OCI-LY7 (cell line): Measurements from ENCODE around the gene PLCB1. TPM values are rescaled to one million over a fixed set of nuclear protein-coding genes. Genes with fewer than 3 reads are reported as not detected.
A peak's percentile ranks its signal among the peaks of the same experiment; 100 is the strongest.

Experiments
- BruUV-seq: library from RNA; stranded (reverse); fragments of 400-500 nt; replicated peaks from 2 replicates; lab custom pipeline; 2021; lab: Mats Ljungman, UMichigan
- CTCF ChIA-PET: fragments of 300-600 bp; sonication (Branson Sonifier 250); formaldehyde crosslinking; loops from one replicate; lab custom pipeline; 2022; ENCODE audit warnings: antibody characterized with exemption; ENCODE audit not compliant: unreplicated experiment; lab: Charles Lee
- POLR2A ChIA-PET: fragments of 300-600 bp; sonication (Branson Sonifier 250); formaldehyde crosslinking; loops from one replicate; lab custom pipeline; 2022; ENCODE audit warnings: antibody characterized with exemption; lab: Charles Lee
- DNase-seq: peaks from one replicate; pipeline ENCODE4 v3.0.0-alpha.2; 2015; ENCODE audit warnings: low spot score
- H2AFZ ChIP-seq: fragments of 200-600 bp; sonication (generic), shearing (Covaris generic); 2 replicates; pipeline ENCODE4 v1.6.1; 2014; ENCODE audit warnings: mild to moderate bottlenecking, antibody characterized with exemption, low read length, moderate library complexity
- H3K27ac ChIP-seq: fragments of 200-600 bp; sonication (generic); 2 replicates; pipeline ENCODE4 v1.5.1; 2014; ENCODE audit warnings: mixed run types, low read depth, mild to moderate bottlenecking, moderate library complexity, low read length, inconsistent platforms; ENCODE audit not compliant: poor library complexity, severe bottlenecking
- H3K36me3 ChIP-seq: fragments of 200-600 bp; sonication (generic); 2 replicates; pipeline ENCODE4 v1.6.1; 2014; ENCODE audit warnings: mild to moderate bottlenecking, antibody characterized with exemption, low read length, moderate library complexity, mixed read lengths; ENCODE audit not compliant: insufficient read depth
- H3K4me1 ChIP-seq: fragments of 200-600 bp; sonication (generic); 2 replicates; pipeline ENCODE4 v1.5.1; 2014; ENCODE audit warnings: mild to moderate bottlenecking, low read length; ENCODE audit not compliant: insufficient read depth, poor library complexity, severe bottlenecking
- H3K4me2 ChIP-seq: fragments of 200-600 bp; sonication (generic); 2 replicates; pipeline ENCODE4 v1.6.1; 2014; ENCODE audit warnings: mild to moderate bottlenecking, low read length
- H3K4me3 ChIP-seq: fragments of 200-600 bp; sonication (generic); 2 replicates; pipeline ENCODE4 v1.5.1; 2014; ENCODE audit warnings: mild to moderate bottlenecking, low read depth, low read length; ENCODE audit not compliant: poor library complexity, severe bottlenecking
- H3K79me2 ChIP-seq: fragments of 200-600 bp; sonication (generic); 2 replicates; pipeline ENCODE4 v1.6.1; 2016; ENCODE audit warnings: low read depth, mild to moderate bottlenecking, low read length, moderate library complexity, mixed read lengths; ENCODE audit not compliant: insufficient read depth
- H3K9me2 ChIP-seq: fragments of 200-600 bp; sonication (generic); 2 replicates; pipeline ENCODE4 v1.6.1; 2016; ENCODE audit warnings: mild to moderate bottlenecking, low read length, mixed read lengths; ENCODE audit not compliant: insufficient read depth
- H3K9me3 ChIP-seq: fragments of 200-600 bp; sonication (generic); 2 replicates; pipeline ENCODE4 v1.6.1; 2014; ENCODE audit warnings: mild to moderate bottlenecking, mixed run types, low read length, mixed read lengths
- H4K20me1 ChIP-seq: fragments of 200-600 bp; sonication (generic); 2 replicates; pipeline ENCODE4 v1.6.1; 2014; ENCODE audit warnings: mild to moderate bottlenecking, antibody characterized with exemption, low read length, moderate library complexity, mixed read lengths; ENCODE audit not compliant: insufficient read depth
- CTCF ChIP-seq: fragments of 200-600 bp; sonication (generic); conservative IDR thresholded peaks from 2 replicates; pipeline ENCODE4 v1.5.1; 2014; ENCODE audit warnings: mild to moderate bottlenecking, antibody characterized with exemption, low read length, moderate library complexity, mixed read lengths
- EZH2phosphoT487 ChIP-seq: fragments of 200-600 bp; sonication (generic); IDR thresholded peaks from 2 replicates; pipeline ENCODE4 v1.6.1; 2018; ENCODE audit warnings: low read depth, borderline replicate concordance, mild to moderate bottlenecking, mixed run types, antibody characterized with exemption, low read length, moderate library complexity, mixed read lengths
- intact Hi-C: fragments of 100-400 bp; cut with micrococcal nuclease; formaldehyde crosslinking; loops from one replicate; pipeline ENCODE4 v1.10.0; 2022; ENCODE audit not compliant: unreplicated experiment
- total RNA-seq, 2 experiments: library from RNA; depleted of rRNA in 1 of 2; stranded (reverse); fragments of >200 nt in 1 of 2; shearing (Covaris generic) in 1 of 2; gene quantifications; 2 replicates each; pipeline ENCODE4 v1.2.3, GENCODE V29; 2014 to 2022

PLCB1 gene
- total RNA-seq, 2 experiments from 2014 or later: 14.6 to 30.5 TPM

- Histone ChIP-seq H2AFZ (0 out of 2 replicates have a peak overlapping the region, but pooled peaks have one; percentile 35), H3K36me3 (peaks cover 11% of the 10 kb centered on the region; the same call in 1 of the 2 replicates), H3K4me1 (peaks cover 10% of the 10 kb centered on the region), H3K4me2 (no peak overlapping the region), H3K27ac (no peak overlapping the region), H3K9me2 (no peaks in the 10 kb centered on the region), H3K9me3 (no peaks in the 10 kb centered on the region), H3K79me2 (no peaks in the 10 kb centered on the region), H4K20me1 (no peaks in the 10 kb centered on the region), H3K4me3 (no peak overlapping the region)
- no peak for TF ChIP-seq EZH2phosphoT487
- TF ChIP-seq CTCF: no peak
- DNase-seq: no peak
- no TSS peak for BruUV-seq
- CTCF ChIA-PET: no interaction called here
- POLR2A ChIA-PET: no interaction called here
- intact Hi-C loops: no loop called here
Measured at GRCh38 chr20:8648466-8648865, 516.4 kb downstream of the PLCB1 start.

- intact Hi-C loops: no loop called here
- H3K9me2 ChIP-seq: no peaks in the 10 kb centered on the region
- no peaks in the 10 kb centered on the region for H3K9me3 ChIP-seq
- no TSS peak for BruUV-seq
- H3K27ac ChIP-seq: no peak overlapping the region
- DNase-seq: no peak
- no peak overlapping the region for H2AFZ ChIP-seq
- TF ChIP-seq CTCF (no peak), EZH2phosphoT487 (no peak)
- H3K4me3 ChIP-seq: no peak overlapping the region
- CTCF ChIA-PET: no interaction called here
- H3K4me1 ChIP-seq: peaks cover 9% of the 10 kb centered on the region
- POLR2A ChIA-PET: interaction anchor here (0.7 kb wide), 1 partner anchor 636 kb away, joined by 3 read pairs; no protein-coding TSS in a partner anchor
- no peaks in the 10 kb centered on the region for H3K79me2 ChIP-seq
- H3K4me2 ChIP-seq: no peak overlapping the region
- 0 out of 2 replicates have a peak, but pooled peaks cover 8% of the 10 kb centered on the region for H3K36me3 ChIP-seq
- no peaks in the 10 kb centered on the region for H4K20me1 ChIP-seq
Measured at GRCh38 chr20:8652396-8652795, 520.3 kb downstream of the PLCB1 start.

- ChIA-PET CTCF (no interaction called here), POLR2A (interaction anchor here (0.6 to 2.6 kb wide), 2 partner anchors 10 to 12 kb away, joined by 3 to 9 read pairs; no protein-coding TSS in a partner anchor)
- no peaks in the 10 kb centered on the region for H3K9me2 ChIP-seq
- no peak overlapping the region for H3K4me2 ChIP-seq
- H4K20me1 ChIP-seq: no peaks in the 10 kb centered on the region
- no TSS peak for BruUV-seq
- no peak overlapping the region for H3K4me3 ChIP-seq
- DNase-seq: no peak
- TF ChIP-seq EZH2phosphoT487 (no peak), CTCF (no peak)
- no peak overlapping the region for H2AFZ ChIP-seq
- intact Hi-C loops: no loop called here
- no peaks in the 10 kb centered on the region for H3K79me2 ChIP-seq
- H3K27ac ChIP-seq: no peak overlapping the region
- H3K9me3 ChIP-seq: no peaks in the 10 kb centered on the region
- 0 out of 2 replicates have a peak, but pooled peaks cover 8% of the 10 kb centered on the region for H3K36me3 ChIP-seq
- H3K4me1 ChIP-seq: no peaks in the 10 kb centered on the region
Measured at GRCh38 chr20:8654486-8654885, 522.4 kb downstream of the PLCB1 start.
